Keratinocyte (primary cell): ENCODE measurements around the gene SEMA3C.

Experiments used
- EZH2 ChIP-seq: IDR thresholded peaks from one replicate; pipeline ENCODE4 v1.6.1; 2012; ENCODE audit warnings: inconsistent platforms, mild to moderate bottlenecking, low read length, moderate library complexity
- TF ChIP-seq, protein P1 (sequence below), 3 experiments: IDR thresholded peaks in 1 of 3; conservative IDR thresholded peaks in 1 of 3; optimal IDR thresholded peaks in 1 of 3; 2 replicates in 2 of 3; 3 replicates in 1 of 3; pipeline versions ENCODE3 to v1.5.1; 2011; ENCODE audit warnings: low read length in 3 of 3, mild to moderate bottlenecking in 3 of 3, moderate library complexity in 2 of 3, control low read depth in 1 of 3, inconsistent platforms in 1 of 3; ENCODE audit not compliant: insufficient read depth in 2 of 3; ENCODE audit errors: extremely low read depth in 1 of 3

DNA sequence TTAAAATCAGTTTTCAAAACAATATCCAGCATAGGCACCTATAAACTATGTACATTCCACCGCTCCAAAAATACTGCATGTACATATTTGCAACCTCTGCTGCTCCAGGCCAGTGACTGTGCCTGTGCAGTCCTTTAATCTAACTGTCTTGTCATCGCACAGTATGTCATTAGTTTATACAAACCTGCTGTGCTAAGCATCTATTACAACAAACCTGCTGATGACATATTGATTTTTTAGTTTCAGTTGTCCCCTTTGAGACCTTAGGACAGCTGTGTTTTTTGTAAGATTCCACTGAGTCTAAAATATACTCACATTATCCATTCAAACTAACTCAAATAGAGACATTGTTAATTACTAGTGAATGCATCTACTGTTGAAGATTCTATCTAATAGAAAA, 33.1 kb downstream of the SEMA3C start:
- TF ChIP-seq EZH2, result no peak
- TF ChIP-seq, protein P1, sequence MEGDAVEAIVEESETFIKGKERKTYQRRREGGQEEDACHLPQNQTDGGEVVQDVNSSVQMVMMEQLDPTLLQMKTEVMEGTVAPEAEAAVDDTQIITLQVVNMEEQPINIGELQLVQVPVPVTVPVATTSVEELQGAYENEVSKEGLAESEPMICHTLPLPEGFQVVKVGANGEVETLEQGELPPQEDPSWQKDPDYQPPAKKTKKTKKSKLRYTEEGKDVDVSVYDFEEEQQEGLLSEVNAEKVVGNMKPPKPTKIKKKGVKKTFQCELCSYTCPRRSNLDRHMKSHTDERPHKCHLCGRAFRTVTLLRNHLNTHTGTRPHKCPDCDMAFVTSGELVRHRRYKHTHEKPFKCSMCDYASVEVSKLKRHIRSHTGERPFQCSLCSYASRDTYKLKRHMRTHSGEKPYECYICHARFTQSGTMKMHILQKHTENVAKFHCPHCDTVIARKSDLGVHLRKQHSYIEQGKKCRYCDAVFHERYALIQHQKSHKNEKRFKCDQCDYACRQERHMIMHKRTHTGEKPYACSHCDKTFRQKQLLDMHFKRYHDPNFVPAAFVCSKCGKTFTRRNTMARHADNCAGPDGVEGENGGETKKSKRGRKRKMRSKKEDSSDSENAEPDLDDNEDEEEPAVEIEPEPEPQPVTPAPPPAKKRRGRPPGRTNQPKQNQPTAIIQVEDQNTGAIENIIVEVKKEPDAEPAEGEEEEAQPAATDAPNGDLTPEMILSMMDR (optimal IDR thresholded peaks at IDR 0.05 in 1 of 3, IDR thresholded peaks at IDR 0.05 in 1 of 3, conservative IDR thresholded peaks at IDR 0.05 in 1 of 3; ENCODE audit: extremely low read depth in 1 of 3, insufficient read depth in 2 of 3, low read length in 3 of 3), result no peak
